Measurements from ENCODE around the gene BBOX1.

DNA sequence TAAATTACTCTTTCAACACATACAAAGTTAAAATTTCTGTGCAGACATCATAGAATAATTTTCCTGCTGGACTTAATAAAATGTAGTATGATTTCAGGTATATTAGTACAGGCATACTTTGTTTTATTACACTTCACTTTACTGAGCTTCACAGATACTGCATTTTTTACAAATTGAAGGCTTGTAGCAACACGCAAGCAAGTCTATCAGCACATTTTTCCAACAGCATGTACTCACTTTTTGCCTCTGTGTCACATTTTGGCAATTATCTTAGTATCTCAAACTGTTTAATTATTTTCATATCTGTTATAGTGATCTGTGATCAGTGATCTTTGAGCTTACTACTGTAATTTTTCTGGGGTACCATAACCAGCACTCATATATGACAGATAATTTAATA, 44.5 kb downstream of the BBOX1 start:
- TF ChIP-seq EZH2 (IDR thresholded peaks at IDR 0.05; ENCODE audit: borderline replicate concordance, low read depth, low read length, severe bottlenecking): no peak
- TF ChIP-seq, protein P1, sequence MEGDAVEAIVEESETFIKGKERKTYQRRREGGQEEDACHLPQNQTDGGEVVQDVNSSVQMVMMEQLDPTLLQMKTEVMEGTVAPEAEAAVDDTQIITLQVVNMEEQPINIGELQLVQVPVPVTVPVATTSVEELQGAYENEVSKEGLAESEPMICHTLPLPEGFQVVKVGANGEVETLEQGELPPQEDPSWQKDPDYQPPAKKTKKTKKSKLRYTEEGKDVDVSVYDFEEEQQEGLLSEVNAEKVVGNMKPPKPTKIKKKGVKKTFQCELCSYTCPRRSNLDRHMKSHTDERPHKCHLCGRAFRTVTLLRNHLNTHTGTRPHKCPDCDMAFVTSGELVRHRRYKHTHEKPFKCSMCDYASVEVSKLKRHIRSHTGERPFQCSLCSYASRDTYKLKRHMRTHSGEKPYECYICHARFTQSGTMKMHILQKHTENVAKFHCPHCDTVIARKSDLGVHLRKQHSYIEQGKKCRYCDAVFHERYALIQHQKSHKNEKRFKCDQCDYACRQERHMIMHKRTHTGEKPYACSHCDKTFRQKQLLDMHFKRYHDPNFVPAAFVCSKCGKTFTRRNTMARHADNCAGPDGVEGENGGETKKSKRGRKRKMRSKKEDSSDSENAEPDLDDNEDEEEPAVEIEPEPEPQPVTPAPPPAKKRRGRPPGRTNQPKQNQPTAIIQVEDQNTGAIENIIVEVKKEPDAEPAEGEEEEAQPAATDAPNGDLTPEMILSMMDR (IDR thresholded peaks at IDR 0.05; ENCODE audit: borderline replicate concordance, extremely low read depth, low read length, poor library complexity, severe bottlenecking): no peak
